AG09319 (cell line): ENCODE data around the gene ACO2.

Experiments
- DNase-seq: peaks from one replicate; pipeline ENCODE4 v3.0.0-alpha.2; 2010; ENCODE audit warnings: low read depth; ENCODE audit errors: extremely low read depth
- CTCF ChIP-seq: IDR thresholded peaks from 2 replicates; pipeline ENCODE4 v1.5.1; 2011; ENCODE audit warnings: low read depth, mild to moderate bottlenecking, inconsistent platforms, low read length, moderate library complexity

The ACO2 gene

GRCh38 chr22:41561788-41562187 lies 92.9 kb downstream of the ACO2 start:
- TF ChIP-seq CTCF, result no peak

GRCh38 chr22:41562461-41562860 lies 93.5 kb downstream of the ACO2 start:
- TF ChIP-seq CTCF, result no peak
- DNase-seq, result no peak

More at GRCh38 chr22:41561788-41562187, 92.9 kb downstream of the ACO2 start:
- no peak for DNase-seq

GRCh38 chr22:41563051-41563711 lies 94.3 kb downstream of the ACO2 start:
- DNase-seq, result no peak

GRCh38 chr22:41564563-41564962 lies 95.6 kb downstream of the ACO2 start:
- DNase-seq, result no peak
- no peak for TF ChIP-seq CTCF

More at GRCh38 chr22:41563051-41563711, 94.3 kb downstream of the ACO2 start:
- TF ChIP-seq CTCF, result no peak

GRCh38 chr22:41565403-41566054 lies 96.6 kb downstream of the ACO2 start:
- DNase-seq, result peak; percentile 39
- no peak for TF ChIP-seq CTCF

GRCh38 chr22:41567512-41567768 lies 98.5 kb downstream of the ACO2 start:
- DNase-seq, result no peak
- no peak for TF ChIP-seq CTCF

GRCh38 chr22:41568811-41569210 lies 99.9 kb downstream of the ACO2 start:
- no peak for TF ChIP-seq CTCF
- no peak for DNase-seq
